ENCODE measurements around the gene FTCD.

The FTCD gene

GRCh38 chr21:46126309-46127238 lies 28.8 kb downstream of the FTCD start:
- no peak overlapping the region for H3K4me3 Mint-ChIP-seq

DNA sequence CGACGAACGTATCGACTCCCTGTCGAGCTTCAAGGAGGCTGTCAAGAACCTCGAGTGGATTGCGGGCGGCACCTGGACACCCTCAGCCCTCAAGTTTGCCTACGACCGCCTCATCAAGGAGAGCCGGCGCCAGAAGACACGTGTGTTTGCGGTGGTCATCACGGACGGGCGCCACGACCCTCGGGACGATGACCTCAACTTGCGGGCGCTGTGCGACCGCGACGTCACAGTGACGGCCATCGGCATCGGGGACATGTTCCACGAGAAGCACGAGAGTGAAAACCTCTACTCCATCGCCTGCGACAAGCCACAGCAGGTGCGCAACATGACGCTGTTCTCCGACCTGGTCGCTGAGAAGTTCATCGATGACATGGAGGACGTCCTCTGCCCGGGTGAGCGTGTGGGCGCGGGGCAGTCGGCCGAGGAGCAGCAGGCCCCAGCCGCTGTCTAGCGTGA lies 29.5 kb downstream of the FTCD start:
- H3K4me1 Mint-ChIP-seq: no peaks in the 10 kb centered on the region
- H3K36me3 Mint-ChIP-seq: no peaks in the 10 kb centered on the region
- H3K27ac Mint-ChIP-seq: no peak overlapping the region
- no peaks in the 10 kb centered on the region for H3K9me3 Mint-ChIP-seq
- H3K27me3 Mint-ChIP-seq: no peaks in the 10 kb centered on the region
- H3K4me3 Mint-ChIP-seq: no peak overlapping the region

More at GRCh38 chr21:46126309-46127238, 28.8 kb downstream of the FTCD start:
- H3K36me3 Mint-ChIP-seq: no peaks in the 10 kb centered on the region
- H3K27me3 Mint-ChIP-seq: no peaks in the 10 kb centered on the region
- no peaks in the 10 kb centered on the region for H3K4me1 Mint-ChIP-seq
- H3K27ac Mint-ChIP-seq: no peak overlapping the region
- H3K9me3 Mint-ChIP-seq: no peaks in the 10 kb centered on the region

DNA sequence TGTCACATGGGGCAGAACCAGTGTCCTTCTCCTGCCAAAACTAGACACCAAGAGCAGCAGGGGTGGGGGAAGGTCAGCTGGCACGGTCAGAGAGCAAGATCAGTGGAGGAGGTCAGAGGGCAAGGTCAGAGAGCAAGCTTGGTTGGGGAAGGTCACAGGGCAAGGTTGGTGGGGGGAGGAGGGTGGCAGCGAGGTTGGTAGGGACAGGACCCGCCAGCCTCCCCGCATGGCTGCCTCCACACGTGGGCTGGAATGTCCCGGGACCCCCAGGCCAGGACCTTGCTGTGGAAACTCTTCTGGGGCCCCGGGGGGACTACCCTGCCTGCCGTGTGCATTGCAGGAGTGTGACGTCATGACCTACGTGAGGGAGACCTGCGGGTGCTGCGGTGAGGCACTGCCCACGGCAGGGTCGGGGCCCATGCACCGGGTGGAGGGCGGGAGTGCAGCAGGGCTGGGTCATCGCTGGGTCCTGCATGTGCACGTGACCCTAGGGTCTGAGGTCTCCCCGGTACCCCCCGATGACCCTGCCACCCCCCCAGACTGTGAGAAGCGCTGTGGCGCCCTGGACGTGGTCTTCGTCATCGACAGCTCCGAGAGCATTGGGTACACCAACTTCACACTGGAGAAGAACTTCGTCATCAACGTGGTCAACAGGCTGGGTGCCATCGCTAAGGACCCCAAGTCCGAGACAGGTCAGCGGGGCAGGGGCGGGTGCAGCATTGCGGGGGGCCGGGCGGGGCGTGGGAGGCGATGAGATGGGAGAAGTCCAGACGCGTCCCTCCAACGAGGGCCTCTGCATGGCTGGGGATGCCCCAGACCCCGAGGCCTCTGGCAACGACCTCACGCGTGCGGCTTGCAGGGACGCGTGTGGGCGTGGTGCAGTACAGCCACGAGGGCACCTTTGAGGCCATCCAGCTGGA lies 30.2 kb downstream of the FTCD start:
- no peaks in the 10 kb centered on the region for H3K9me3 Mint-ChIP-seq
- no peaks in the 10 kb centered on the region for H3K4me1 Mint-ChIP-seq
- H3K27me3 Mint-ChIP-seq: no peaks in the 10 kb centered on the region
- no peak overlapping the region for H3K27ac Mint-ChIP-seq
- no peak overlapping the region for H3K4me3 Mint-ChIP-seq
- H3K36me3 Mint-ChIP-seq: no peaks in the 10 kb centered on the region

GRCh38 chr21:46124083-46124925 lies 31.1 kb downstream of the FTCD start:
- no peaks in the 10 kb centered on the region for H3K36me3 Mint-ChIP-seq
- no peaks in the 10 kb centered on the region for H3K27me3 Mint-ChIP-seq
- H3K4me1 Mint-ChIP-seq: no peaks in the 10 kb centered on the region
- no peaks in the 10 kb centered on the region for H3K9me3 Mint-ChIP-seq
- no peak overlapping the region for H3K27ac Mint-ChIP-seq
- H3K4me3 Mint-ChIP-seq: no peak overlapping the region

- H3K27ac Mint-ChIP-seq: no peak overlapping the region
- no peaks in the 10 kb centered on the region for H3K27me3 Mint-ChIP-seq
- H3K9me3 Mint-ChIP-seq: no peaks in the 10 kb centered on the region
- H3K36me3 Mint-ChIP-seq: no peaks in the 10 kb centered on the region
- no peaks in the 10 kb centered on the region for H3K4me1 Mint-ChIP-seq
- H3K4me3 Mint-ChIP-seq: no peak overlapping the region
These were observed 32.4 kb downstream of the FTCD start for GRCh38 chr21:46122758-46123683.

- H3K27ac Mint-ChIP-seq: no peak overlapping the region
- H3K27me3 Mint-ChIP-seq: no peaks in the 10 kb centered on the region
- no peak overlapping the region for H3K4me3 Mint-ChIP-seq
- H3K9me3 Mint-ChIP-seq: no peaks in the 10 kb centered on the region
- no peaks in the 10 kb centered on the region for H3K36me3 Mint-ChIP-seq
- no peaks in the 10 kb centered on the region for H3K4me1 Mint-ChIP-seq
These were observed 33.1 kb downstream of the FTCD start for GRCh38 chr21:46122237-46122671.

- H3K27ac Mint-ChIP-seq: no peak overlapping the region
- H3K9me3 Mint-ChIP-seq: no peaks in the 10 kb centered on the region
- no peaks in the 10 kb centered on the region for H3K27me3 Mint-ChIP-seq
- H3K36me3 Mint-ChIP-seq: no peaks in the 10 kb centered on the region
- H3K4me3 Mint-ChIP-seq: no peak overlapping the region
- H3K4me1 Mint-ChIP-seq: no peaks in the 10 kb centered on the region
These were observed 33.8 kb downstream of the FTCD start for GRCh38 chr21:46121286-46122221.

GRCh38 chr21:46120301-46121285 lies 34.8 kb downstream of the FTCD start:
- Mint-ChIP-seq H3K36me3 (no peaks in the 10 kb centered on the region), H3K4me3 (no peak overlapping the region), H3K27me3 (no peaks in the 10 kb centered on the region), H3K4me1 (no peaks in the 10 kb centered on the region), H3K9me3 (no peaks in the 10 kb centered on the region), H3K27ac (no peak overlapping the region)

DNA sequence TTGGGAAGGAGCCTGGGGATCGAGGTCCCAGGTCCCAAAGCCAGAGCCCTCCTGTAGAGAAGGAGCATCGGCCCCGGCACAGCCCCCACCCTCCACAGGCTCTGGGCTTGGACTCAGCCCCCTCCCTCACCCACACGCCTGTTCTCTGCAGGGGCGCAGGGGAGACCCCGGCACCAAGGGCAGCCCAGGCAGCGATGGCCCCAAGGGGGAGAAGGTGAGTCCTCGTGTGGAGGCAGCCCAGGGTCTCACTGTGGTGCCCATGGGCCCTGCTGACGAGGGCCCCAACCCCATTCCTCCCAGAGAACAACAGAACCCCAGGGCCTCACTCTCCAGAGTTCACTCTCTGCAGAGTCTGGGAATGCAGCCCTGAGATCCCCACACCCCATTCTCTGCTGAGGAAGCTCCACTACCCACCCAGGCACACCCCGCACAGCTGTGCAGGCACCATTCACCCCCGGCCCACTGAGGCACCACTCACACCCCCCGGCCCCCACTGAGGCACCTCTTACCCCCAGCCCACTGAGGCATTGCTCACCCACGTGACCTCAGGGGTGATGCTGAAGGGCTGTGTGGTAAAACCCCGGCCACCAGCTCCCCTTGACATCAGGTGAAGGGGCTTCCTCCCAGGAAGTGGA lies 35.6 kb downstream of the FTCD start:
- Mint-ChIP-seq H3K27ac (no peak overlapping the region), H3K4me3 (no peak overlapping the region), H3K9me3 (no peaks in the 10 kb centered on the region), H3K4me1 (no peaks in the 10 kb centered on the region), H3K36me3 (no peaks in the 10 kb centered on the region), H3K27me3 (no peaks in the 10 kb centered on the region)

DNA sequence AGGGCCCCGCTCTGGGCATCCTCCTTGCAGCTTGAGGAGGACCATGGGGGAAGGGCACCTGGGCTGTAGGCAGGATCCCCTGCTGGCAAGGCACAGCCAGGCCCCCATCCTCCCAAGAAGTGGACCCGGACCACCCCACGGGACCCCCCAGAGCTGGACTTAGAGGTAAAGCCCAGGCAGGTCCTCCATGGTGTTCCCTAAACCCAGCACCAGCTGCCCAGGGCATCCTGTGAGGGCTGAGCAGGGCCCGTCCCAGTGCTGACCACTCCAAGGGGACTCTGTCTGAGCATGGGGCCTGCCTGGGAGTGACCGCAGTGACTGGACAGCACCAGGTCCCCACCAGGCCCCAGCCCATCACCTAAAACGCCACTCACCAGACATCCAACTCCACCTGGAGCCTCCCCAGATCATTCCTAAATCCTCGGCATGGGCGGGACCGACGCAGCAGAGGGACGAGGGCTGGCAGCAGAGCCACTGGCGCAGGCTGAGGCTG lies 36.2 kb downstream of the FTCD start:
- H3K9me3 Mint-ChIP-seq: no peaks in the 10 kb centered on the region
- no peaks in the 10 kb centered on the region for H3K36me3 Mint-ChIP-seq
- no peak overlapping the region for H3K27ac Mint-ChIP-seq
- H3K4me3 Mint-ChIP-seq: no peak overlapping the region
- H3K4me1 Mint-ChIP-seq: no peaks in the 10 kb centered on the region
- no peaks in the 10 kb centered on the region for H3K27me3 Mint-ChIP-seq

GRCh38 chr21:46118316-46119143 lies 36.8 kb downstream of the FTCD start:
- no peak overlapping the region for H3K27ac Mint-ChIP-seq
- H3K36me3 Mint-ChIP-seq: no peaks in the 10 kb centered on the region
- H3K9me3 Mint-ChIP-seq: no peaks in the 10 kb centered on the region
- no peaks in the 10 kb centered on the region for H3K27me3 Mint-ChIP-seq
- H3K4me1 Mint-ChIP-seq: no peaks in the 10 kb centered on the region
- no peak overlapping the region for H3K4me3 Mint-ChIP-seq
